Endothelial cell of umbilical vein (primary cell): ENCODE measurements around the gene UNC5A.

Source experiments
- CTCF ChIP-seq, 2 donors: IDR thresholded peaks; 1 replicate in 1 of 2; 2 replicates in 1 of 2; pipeline ENCODE4 v1.5.1; 2011; ENCODE audit warnings: low read length in 2 of 2, mild to moderate bottlenecking in 2 of 2, moderate library complexity in 2 of 2, control low read depth in 1 of 2, inconsistent platforms in 1 of 2, low read depth in 1 of 2; ENCODE audit not compliant: insufficient read depth in 1 of 2; ENCODE audit errors: extremely low read depth in 1 of 2
- EZH2 ChIP-seq: IDR thresholded peaks from 2 replicates; pipeline ENCODE4 v1.6.1; 2012; ENCODE audit warnings: borderline replicate concordance, low read depth, mild to moderate bottlenecking, moderate library complexity, low read length, inconsistent platforms; ENCODE audit not compliant: severe bottlenecking
- JUN ChIP-seq: IDR thresholded peaks from 2 replicates; pipeline ENCODE4 v1.6.1; 2011; ENCODE audit warnings: borderline replicate concordance, low read depth; ENCODE audit not compliant: insufficient read length, insufficient read depth
- MAX ChIP-seq: IDR thresholded peaks from 2 replicates; pipeline ENCODE4 v1.6.1; 2011; ENCODE audit not compliant: insufficient read depth, insufficient read length
- POLR2A ChIP-seq: IDR thresholded peaks from 2 replicates; pipeline ENCODE4 v1.6.1; 2012; ENCODE audit warnings: low read depth, mild to moderate bottlenecking, control low read depth, low read length
- POLR2AphosphoS5 ChIP-seq: IDR thresholded peaks from 2 replicates; pipeline ENCODE4 v1.6.1; 2012; ENCODE audit warnings: low read depth, mild to moderate bottlenecking, control low read depth, low read length, moderate library complexity; ENCODE audit not compliant: insufficient read depth

- no peak for TF ChIP-seq POLR2AphosphoS5
- no peak for TF ChIP-seq CTCF (IDR thresholded peaks at IDR 0.05; ENCODE audit: extremely low read depth in 1 of 2, insufficient read depth in 1 of 2, low read depth in 1 of 2, low read length in 2 of 2)
- TF ChIP-seq JUN, result no peak
- no peak for TF ChIP-seq POLR2A
- no peak for TF ChIP-seq MAX
- no peak for TF ChIP-seq EZH2
Observed at GRCh38 chr5:176848651-176849050, 38.3 kb downstream of the UNC5A start.
